ENCODE data around the gene ZNF280B. TPM values are rescaled to one million over a fixed set of nuclear protein-coding genes. Genes with fewer than 3 reads are reported as not detected.
"Not testable (repeated sequence)": the region's sequence is repeated elsewhere in the genome, so short reads cannot be mapped to it uniquely, and the experiment has no call there.

The ZNF280B gene
- total RNA-seq, 1 donor: 1.7 TPM

GRCh38 chr22:22536515-22536914 is 28.0 kb upstream of the ZNF280B start:
- no peak for DNase-seq (ENCODE audit: low read depth)
- TF ChIP-seq CTCF (IDR thresholded peaks at IDR 0.05; ENCODE audit: insufficient read depth, low read depth, low read length): no peak
- no peak overlapping the region for H3K4me3 ChIP-seq (ENCODE audit: low read depth, low read length)

- no peak overlapping the region for H3K4me3 ChIP-seq (ENCODE audit: low read depth, low read length)
- no peak for DNase-seq (ENCODE audit: low read depth)
- TF ChIP-seq CTCF (IDR thresholded peaks at IDR 0.05; ENCODE audit: insufficient read depth, low read depth, low read length): no peak
Measured at GRCh38 chr22:22535662-22536061, 27.1 kb upstream of the ZNF280B start.

GRCh38 chr22:22534604-22535415 is 26.3 kb upstream of the ZNF280B start:
- no peak for DNase-seq (ENCODE audit: low read depth)
- no peak overlapping the region for H3K4me3 ChIP-seq (ENCODE audit: low read depth, low read length)
- no peak for TF ChIP-seq CTCF (IDR thresholded peaks at IDR 0.05; ENCODE audit: insufficient read depth, low read depth, low read length)

- DNase-seq (ENCODE audit: low read depth): no peak
- H3K4me3 ChIP-seq (ENCODE audit: low read depth, low read length): no peak overlapping the region
- no peak for TF ChIP-seq CTCF (IDR thresholded peaks at IDR 0.05; ENCODE audit: insufficient read depth, low read depth, low read length)
Measured at GRCh38 chr22:22533863-22534262, 25.3 kb upstream of the ZNF280B start.

- no peak for TF ChIP-seq CTCF (IDR thresholded peaks at IDR 0.05; ENCODE audit: insufficient read depth, low read depth, low read length)
- H3K4me3 ChIP-seq (ENCODE audit: low read depth, low read length): no peak overlapping the region
- no peak for DNase-seq (ENCODE audit: low read depth)
Measured at GRCh38 chr22:22533417-22533816, 24.9 kb upstream of the ZNF280B start.

- not testable (repeated sequence) for H3K4me3 ChIP-seq (ENCODE audit: low read depth, low read length); DNase-seq (ENCODE audit: low read depth)
Measured at GRCh38 chr22:22532547-22533071, 24.1 kb upstream of the ZNF280B start.

GRCh38 chr22:22531770-22532546 is 23.4 kb upstream of the ZNF280B start:
- no peak for DNase-seq (ENCODE audit: low read depth)
- H3K4me3 ChIP-seq (ENCODE audit: low read depth, low read length): no peak overlapping the region
- TF ChIP-seq CTCF (IDR thresholded peaks at IDR 0.05; ENCODE audit: insufficient read depth, low read depth, low read length): no peak

Measured in fibroblast of villous mesenchyme (primary cell).